Activated T-helper 17 cell treated with anti-CD3 and anti-CD28 coated beads, Interleukin-2, amount 50 U/mL, for 72 hours (primary cell): ENCODE data around the gene ASNS. TPM values are rescaled to one million over a fixed set of nuclear protein-coding genes. Genes with fewer than 3 reads are reported as not detected.
"Not testable (repeated sequence)": the region's sequence is repeated elsewhere in the genome, so short reads cannot be mapped to it uniquely, and the experiment has no call there.

Experiments
- ATAC-seq: fragments of 150-1000 bp; cut with Tn5 transposase; replicated peaks from 2 replicates; pipeline ENCODE4 v1.10.0; 2021; ENCODE audit warnings: mild to moderate bottlenecking, moderate library complexity
- H3K27ac Mint-ChIP-seq: one replicate; pipeline ENCODE4 v1.8.0; 2022; ENCODE audit warnings: mixed read lengths
- H3K27me3 Mint-ChIP-seq: one replicate; pipeline ENCODE4 v1.8.0; 2022; ENCODE audit warnings: mixed read lengths
- H3K36me3 Mint-ChIP-seq: one replicate; pipeline ENCODE4 v1.8.0; 2022; ENCODE audit warnings: low read depth, mild to moderate bottlenecking, mixed read lengths
- H3K4me1 Mint-ChIP-seq: one replicate; pipeline ENCODE4 v1.8.0; 2022; ENCODE audit warnings: mixed read lengths
- H3K4me3 Mint-ChIP-seq: one replicate; pipeline ENCODE4 v1.8.0; 2022; ENCODE audit warnings: mild to moderate bottlenecking, mixed read lengths
- H3K9me3 Mint-ChIP-seq: one replicate; pipeline ENCODE4 v1.8.0; 2022; ENCODE audit warnings: mixed read lengths
- total RNA-seq, 2 donors: library from RNA; stranded (reverse); gene quantifications; one replicate each; pipeline ENCODE4 v1.2.3, GENCODE V29; 2022

The ASNS gene, protein sequence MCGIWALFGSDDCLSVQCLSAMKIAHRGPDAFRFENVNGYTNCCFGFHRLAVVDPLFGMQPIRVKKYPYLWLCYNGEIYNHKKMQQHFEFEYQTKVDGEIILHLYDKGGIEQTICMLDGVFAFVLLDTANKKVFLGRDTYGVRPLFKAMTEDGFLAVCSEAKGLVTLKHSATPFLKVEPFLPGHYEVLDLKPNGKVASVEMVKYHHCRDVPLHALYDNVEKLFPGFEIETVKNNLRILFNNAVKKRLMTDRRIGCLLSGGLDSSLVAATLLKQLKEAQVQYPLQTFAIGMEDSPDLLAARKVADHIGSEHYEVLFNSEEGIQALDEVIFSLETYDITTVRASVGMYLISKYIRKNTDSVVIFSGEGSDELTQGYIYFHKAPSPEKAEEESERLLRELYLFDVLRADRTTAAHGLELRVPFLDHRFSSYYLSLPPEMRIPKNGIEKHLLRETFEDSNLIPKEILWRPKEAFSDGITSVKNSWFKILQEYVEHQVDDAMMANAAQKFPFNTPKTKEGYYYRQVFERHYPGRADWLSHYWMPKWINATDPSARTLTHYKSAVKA
- total RNA-seq, result 10 to 100 TPM; 61.5 to 88.5 TPM

GRCh38 chr7:97872025-97872669 lies at the start of gene ASNS:
Gene ASNS, minus strand, starts transcription at chr7:97872408. Its CDS starts 3,252 bp downstream, at chr7:97869156.
- no peaks in the 10 kb centered on the region for H3K9me3 Mint-ChIP-seq
- H3K4me1 Mint-ChIP-seq, result peaks cover 4% of the 10 kb centered on the region
- H3K36me3 Mint-ChIP-seq, result peaks cover 29% of the 10 kb centered on the region
- peak; percentile 98 for ATAC-seq
- H3K27ac Mint-ChIP-seq, result peak within 1 kb of the TSS; percentile 89
- H3K4me3 Mint-ChIP-seq, result peak within 1 kb of the TSS; percentile 84
- H3K27me3 Mint-ChIP-seq, result no peaks in the 10 kb centered on the region

DNA sequence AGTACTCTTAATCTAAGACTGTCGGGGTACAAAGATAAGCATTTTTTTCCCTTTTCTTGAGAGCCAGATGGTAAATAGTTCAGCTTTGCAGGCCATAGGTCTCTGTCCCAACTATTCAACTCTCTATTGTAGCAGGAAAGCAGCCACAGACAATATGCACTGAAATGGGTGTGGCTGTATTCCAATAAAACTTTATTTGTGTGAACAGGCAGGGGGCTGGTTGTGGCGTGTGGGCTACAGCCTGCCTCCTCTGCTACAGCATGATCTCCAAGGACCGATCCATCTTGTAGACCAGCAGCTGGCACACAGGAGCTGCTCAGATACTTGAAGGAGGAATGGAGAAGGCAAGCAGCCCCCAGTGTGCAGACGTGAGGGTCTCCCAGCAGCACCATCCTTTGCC lies 49.0 kb upstream of the ASNS start:
- H3K27me3 Mint-ChIP-seq, H3K4me1 Mint-ChIP-seq, H3K4me3 Mint-ChIP-seq, H3K27ac Mint-ChIP-seq, H3K9me3 Mint-ChIP-seq, ATAC-seq: not testable (repeated sequence)
- peaks cover 14% of the 10 kb centered on the region for H3K36me3 Mint-ChIP-seq

DNA sequence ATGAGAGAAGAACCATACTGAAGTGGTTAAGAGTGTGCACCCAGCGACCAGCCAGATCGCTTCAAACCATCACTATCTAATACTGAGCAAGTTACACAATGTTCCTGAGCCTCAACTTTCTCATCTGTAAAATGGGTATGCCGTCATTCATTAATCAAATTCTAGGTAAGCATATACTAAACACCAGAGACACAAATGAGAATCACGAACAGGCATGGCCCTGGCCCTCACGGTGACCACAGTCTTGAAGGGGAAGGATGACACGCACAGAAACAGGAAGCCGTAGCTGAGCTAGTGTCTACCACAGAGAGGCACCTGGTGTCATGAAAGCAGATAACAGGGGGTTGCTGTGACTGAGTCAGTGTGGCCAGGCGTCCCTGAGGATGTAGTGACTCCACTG lies 43.1 kb upstream of the ASNS start:
- ATAC-seq, H3K27me3 Mint-ChIP-seq, H3K9me3 Mint-ChIP-seq, H3K4me1 Mint-ChIP-seq, H3K27ac Mint-ChIP-seq, H3K36me3 Mint-ChIP-seq: not testable (repeated sequence)
- peak overlapping the region; percentile 19 for H3K4me3 Mint-ChIP-seq

DNA sequence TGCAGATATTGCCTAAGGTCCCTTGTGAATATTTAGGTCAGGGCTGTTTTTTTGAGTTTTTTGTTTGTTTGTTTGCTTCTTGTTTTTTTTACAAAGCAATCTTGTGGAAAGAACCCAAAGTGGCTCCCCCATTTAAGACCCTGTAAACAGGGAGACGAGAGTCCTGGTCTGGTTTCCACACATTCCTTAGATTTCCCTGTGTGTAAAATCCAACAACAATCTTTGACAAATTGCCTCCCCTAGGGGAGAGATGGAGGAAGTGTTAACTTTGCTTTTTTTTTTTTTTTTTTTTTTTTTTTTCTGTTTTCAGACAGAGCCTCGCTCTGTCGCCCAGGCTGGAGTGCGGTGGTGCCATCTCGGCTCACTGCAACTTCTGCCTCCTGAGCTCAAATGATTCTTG lies 40.1 kb upstream of the ASNS start:
- not testable (repeated sequence) for H3K9me3 Mint-ChIP-seq, H3K27me3 Mint-ChIP-seq, H3K4me3 Mint-ChIP-seq, H3K27ac Mint-ChIP-seq, ATAC-seq, H3K36me3 Mint-ChIP-seq, H3K4me1 Mint-ChIP-seq

DNA sequence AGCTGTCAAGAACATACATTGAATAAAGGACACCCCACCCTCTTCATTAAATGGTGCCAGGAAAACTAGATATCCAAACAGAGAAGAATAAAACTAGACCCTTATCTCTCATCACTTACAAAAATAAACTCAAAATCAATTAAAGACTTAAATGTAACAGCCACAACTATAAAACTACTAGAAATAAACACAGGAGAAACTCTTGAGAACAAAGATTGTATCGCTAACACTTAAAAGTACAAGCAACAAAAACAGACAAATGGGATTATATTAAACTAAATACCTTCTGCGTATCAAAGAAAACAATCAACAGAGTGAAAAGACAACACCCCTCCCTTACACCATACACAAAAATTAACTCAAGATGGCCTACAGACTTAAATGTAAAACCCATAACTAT lies 24.7 kb upstream of the ASNS start:
- not testable (repeated sequence) for H3K4me1 Mint-ChIP-seq, H3K4me3 Mint-ChIP-seq, H3K9me3 Mint-ChIP-seq, H3K27ac Mint-ChIP-seq, ATAC-seq, H3K27me3 Mint-ChIP-seq
- peaks cover 16% of the 10 kb centered on the region for H3K36me3 Mint-ChIP-seq

DNA sequence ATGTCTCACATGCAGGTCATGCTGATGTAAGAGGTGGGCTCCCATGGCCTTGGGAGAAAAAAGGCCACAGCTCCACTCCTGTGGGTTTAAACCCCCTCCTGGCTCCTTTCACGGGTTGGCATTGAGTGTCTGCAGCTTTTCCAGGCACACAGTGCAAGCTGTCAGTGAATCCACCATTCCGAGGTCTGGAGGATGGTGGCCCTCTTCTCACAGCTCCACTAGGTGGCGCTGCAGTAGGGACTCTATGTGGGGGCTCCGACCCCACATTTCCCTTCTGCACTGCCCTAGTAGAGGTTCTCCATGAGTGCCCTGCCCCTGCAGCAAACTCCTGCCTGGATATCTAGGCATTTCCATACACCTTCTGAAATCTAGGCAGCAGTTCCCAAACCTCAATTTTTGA lies 19.5 kb upstream of the ASNS start:
- not testable (repeated sequence) for H3K4me3 Mint-ChIP-seq, H3K9me3 Mint-ChIP-seq, H3K27ac Mint-ChIP-seq, H3K4me1 Mint-ChIP-seq, H3K27me3 Mint-ChIP-seq, ATAC-seq
- H3K36me3 Mint-ChIP-seq, result peaks cover 26% of the 10 kb centered on the region

GRCh38 chr7:97879527-97879926 lies 7.3 kb upstream of the ASNS start:
- not testable (repeated sequence) for H3K9me3 Mint-ChIP-seq, H3K4me3 Mint-ChIP-seq, H3K27me3 Mint-ChIP-seq, H3K27ac Mint-ChIP-seq, ATAC-seq, H3K36me3 Mint-ChIP-seq, H3K4me1 Mint-ChIP-seq

DNA sequence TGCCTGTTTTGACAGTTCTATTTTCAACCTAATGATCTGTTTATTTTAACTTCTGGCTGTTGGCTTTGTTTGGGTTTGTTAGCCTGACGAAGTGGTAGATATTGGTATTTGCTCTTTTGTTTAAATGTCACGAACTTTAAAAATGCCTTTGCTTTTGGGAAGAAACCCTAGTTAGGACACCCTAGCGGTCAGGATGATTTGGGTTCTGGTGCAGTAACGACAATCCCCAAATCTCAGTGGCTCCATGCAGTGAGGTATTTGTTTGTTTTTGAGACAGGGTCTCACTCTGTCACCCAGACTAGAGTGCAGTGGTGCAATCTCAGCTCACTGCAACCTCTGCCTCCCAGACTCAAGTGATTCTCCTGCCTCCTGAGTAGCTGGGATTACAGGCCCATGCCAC lies 2.7 kb upstream of the ASNS start:
- not testable (repeated sequence) for H3K27ac Mint-ChIP-seq, H3K4me1 Mint-ChIP-seq, H3K36me3 Mint-ChIP-seq, ATAC-seq, H3K27me3 Mint-ChIP-seq, H3K9me3 Mint-ChIP-seq, H3K4me3 Mint-ChIP-seq

- Mint-ChIP-seq H3K27ac (no peak overlapping the region), H3K27me3 (no peaks in the 10 kb centered on the region), H3K36me3 (peaks cover 16% of the 10 kb centered on the region), H3K4me3 (no peak overlapping the region), H3K9me3 (no peaks in the 10 kb centered on the region), H3K4me1 (peaks cover 4% of the 10 kb centered on the region)
- no peak for ATAC-seq
These were observed 1.4 kb upstream of the ASNS start for GRCh38 chr7:97873606-97874005.

- Mint-ChIP-seq H3K4me3 (peak overlapping the region; percentile 84), H3K9me3 (no peaks in the 10 kb centered on the region)
These were observed 566 bp downstream of the ASNS start for GRCh38 chr7:97871659-97872024.

DNA sequence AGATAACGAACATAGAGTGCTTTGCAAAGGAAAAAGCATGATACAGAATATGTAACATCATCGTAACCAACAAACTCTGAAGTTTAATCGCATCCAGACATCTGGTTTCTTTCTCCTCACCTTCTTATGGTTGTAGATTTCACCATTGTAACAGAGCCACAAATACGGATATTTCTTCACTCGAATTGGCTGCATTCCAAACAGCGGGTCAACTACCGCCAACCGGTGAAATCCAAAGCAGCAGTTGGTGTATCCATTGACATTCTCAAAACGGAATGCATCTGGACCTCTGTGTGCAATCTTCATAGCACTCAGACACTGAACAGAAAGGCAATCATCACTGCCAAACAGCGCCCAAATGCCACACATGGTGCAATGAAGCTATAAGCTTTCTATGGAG lies 3.4 kb downstream of the ASNS start:
- Mint-ChIP-seq H3K27ac (no peak overlapping the region), H3K27me3 (no peaks in the 10 kb centered on the region), H3K9me3 (no peaks in the 10 kb centered on the region), H3K36me3 (peaks cover 60% of the 10 kb centered on the region), H3K4me3 (no peak overlapping the region), H3K4me1 (peaks cover 4% of the 10 kb centered on the region)
- ATAC-seq, result no peak

More at GRCh38 chr7:97871659-97872024, 566 bp downstream of the ASNS start:
- H3K36me3 Mint-ChIP-seq, result peaks cover 34% of the 10 kb centered on the region
- peak overlapping the region; percentile 89 for H3K27ac Mint-ChIP-seq
- peaks cover 4% of the 10 kb centered on the region for H3K4me1 Mint-ChIP-seq
- ATAC-seq, result peak; percentile 17
- no peaks in the 10 kb centered on the region for H3K27me3 Mint-ChIP-seq

DNA sequence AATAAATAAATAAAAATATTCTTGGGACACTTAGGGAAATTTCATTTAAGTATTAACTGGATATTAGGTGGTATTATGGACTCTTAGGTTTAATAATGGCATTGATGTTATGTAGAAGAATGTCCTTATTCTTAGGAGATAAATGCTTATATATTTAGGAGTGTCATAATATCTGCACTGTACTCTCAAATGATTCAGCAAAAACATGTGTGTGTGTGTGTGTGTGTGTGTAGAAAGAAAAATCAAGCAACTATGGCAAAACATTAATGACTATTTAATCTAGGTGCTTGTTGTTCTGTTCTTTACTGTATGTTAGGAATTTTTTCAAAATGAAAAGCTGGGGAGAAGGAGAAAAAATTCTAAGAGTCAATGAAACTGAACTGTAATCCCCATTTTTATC lies 3.9 kb downstream of the ASNS start:
- H3K27ac Mint-ChIP-seq, result no peak overlapping the region
- no peak overlapping the region for H3K4me3 Mint-ChIP-seq
- no peaks in the 10 kb centered on the region for H3K27me3 Mint-ChIP-seq
- H3K36me3 Mint-ChIP-seq, result peaks cover 64% of the 10 kb centered on the region
- no peak for ATAC-seq
- peaks cover 4% of the 10 kb centered on the region for H3K4me1 Mint-ChIP-seq
- no peaks in the 10 kb centered on the region for H3K9me3 Mint-ChIP-seq

- H3K9me3 Mint-ChIP-seq, result no peaks in the 10 kb centered on the region
- peaks cover 96% of the 10 kb centered on the region for H3K36me3 Mint-ChIP-seq
- H3K27me3 Mint-ChIP-seq, result no peaks in the 10 kb centered on the region
- H3K27ac Mint-ChIP-seq, result no peak overlapping the region
- no peak for ATAC-seq
- H3K4me3 Mint-ChIP-seq, result no peak overlapping the region
- no peaks in the 10 kb centered on the region for H3K4me1 Mint-ChIP-seq
These were observed 7.1 kb downstream of the ASNS start for GRCh38 chr7:97865104-97865503.

GRCh38 chr7:97859606-97860204 lies 12.5 kb downstream of the ASNS start:
- no peak for ATAC-seq
- no peak overlapping the region for H3K27ac Mint-ChIP-seq
- no peaks in the 10 kb centered on the region for H3K9me3 Mint-ChIP-seq
- no peaks in the 10 kb centered on the region for H3K4me1 Mint-ChIP-seq
- no peaks in the 10 kb centered on the region for H3K27me3 Mint-ChIP-seq
- no peak overlapping the region for H3K4me3 Mint-ChIP-seq
- peaks cover 99% of the 10 kb centered on the region for H3K36me3 Mint-ChIP-seq

- Mint-ChIP-seq H3K36me3 (peaks cover 100% of the 10 kb centered on the region), H3K27ac (no peak overlapping the region), H3K27me3 (no peaks in the 10 kb centered on the region), H3K4me3 (no peak overlapping the region), H3K4me1 (no peaks in the 10 kb centered on the region), H3K9me3 (no peaks in the 10 kb centered on the region)
- ATAC-seq, result no peak
These were observed 14.0 kb downstream of the ASNS start for GRCh38 chr7:97858221-97858620.
